ENCODE results near the gene TBCD.

Gene TBCD

DNA sequence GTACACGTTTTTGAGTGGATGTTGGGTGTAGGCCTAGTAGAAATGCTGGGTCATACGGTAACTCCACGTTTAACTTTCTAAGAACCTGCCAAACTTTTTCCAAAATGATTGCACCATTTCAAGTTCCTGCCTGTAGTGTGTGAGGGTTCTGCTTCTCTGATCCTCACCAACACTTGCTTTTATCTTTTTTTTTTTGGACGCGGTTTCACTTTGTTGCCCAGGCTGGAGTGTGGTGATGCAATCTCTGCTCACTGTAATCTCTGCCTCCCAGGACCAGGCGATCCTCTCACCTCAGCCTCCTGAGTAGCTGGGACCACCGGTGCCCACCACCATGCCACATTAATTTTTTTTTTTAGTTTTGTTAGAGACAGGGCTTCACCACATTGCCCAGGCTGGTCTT, 64.5 kb downstream of the TBCD start:
- Histone ChIP-seq H3K4me3 (ENCODE audit: low read length) (no peak overlapping the region), H3K36me3 (ENCODE audit: insufficient read depth, low read length) (peaks cover 67% of the 10 kb centered on the region), H3K4me1 (ENCODE audit: insufficient read depth, low read length) (no peaks in the 10 kb centered on the region), H2AFZ (ENCODE audit: low read depth, low read length) (no peak overlapping the region), H3K27me3 (ENCODE audit: insufficient read depth, low read length) (no peaks in the 10 kb centered on the region), H3K9me3 (ENCODE audit: low read length) (peaks cover 25% of the 10 kb centered on the region)

DNA sequence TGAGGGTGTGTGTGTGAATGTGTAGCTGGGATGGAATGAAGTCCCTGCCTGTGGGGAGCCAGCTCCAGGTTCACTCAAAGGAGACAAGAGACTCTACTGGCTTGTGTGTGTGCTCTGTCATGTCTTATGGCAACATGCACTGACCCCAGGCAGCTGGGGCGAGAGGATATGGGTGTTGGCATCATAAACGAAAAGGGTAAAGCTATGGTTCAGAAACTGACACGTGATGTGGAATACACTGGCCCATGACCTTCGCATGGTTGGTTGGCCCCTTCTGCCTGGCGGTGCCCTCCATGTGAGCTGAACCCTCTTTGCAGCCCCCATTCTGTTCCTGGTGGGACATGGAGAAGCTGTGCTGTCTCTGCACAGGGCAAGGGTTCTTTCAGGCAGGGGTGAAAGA, 66.1 kb downstream of the TBCD start:
- peaks cover 25% of the 10 kb centered on the region for H3K9me3 ChIP-seq (ENCODE audit: low read length)
- no peak overlapping the region for H3K4me3 ChIP-seq (ENCODE audit: low read length)
- H2AFZ ChIP-seq (ENCODE audit: low read depth, low read length), result no peak overlapping the region
- H3K36me3 ChIP-seq (ENCODE audit: insufficient read depth, low read length), result peaks cover 67% of the 10 kb centered on the region
- no peaks in the 10 kb centered on the region for H3K27me3 ChIP-seq (ENCODE audit: insufficient read depth, low read length)
- no peaks in the 10 kb centered on the region for H3K4me1 ChIP-seq (ENCODE audit: insufficient read depth, low read length)

DNA sequence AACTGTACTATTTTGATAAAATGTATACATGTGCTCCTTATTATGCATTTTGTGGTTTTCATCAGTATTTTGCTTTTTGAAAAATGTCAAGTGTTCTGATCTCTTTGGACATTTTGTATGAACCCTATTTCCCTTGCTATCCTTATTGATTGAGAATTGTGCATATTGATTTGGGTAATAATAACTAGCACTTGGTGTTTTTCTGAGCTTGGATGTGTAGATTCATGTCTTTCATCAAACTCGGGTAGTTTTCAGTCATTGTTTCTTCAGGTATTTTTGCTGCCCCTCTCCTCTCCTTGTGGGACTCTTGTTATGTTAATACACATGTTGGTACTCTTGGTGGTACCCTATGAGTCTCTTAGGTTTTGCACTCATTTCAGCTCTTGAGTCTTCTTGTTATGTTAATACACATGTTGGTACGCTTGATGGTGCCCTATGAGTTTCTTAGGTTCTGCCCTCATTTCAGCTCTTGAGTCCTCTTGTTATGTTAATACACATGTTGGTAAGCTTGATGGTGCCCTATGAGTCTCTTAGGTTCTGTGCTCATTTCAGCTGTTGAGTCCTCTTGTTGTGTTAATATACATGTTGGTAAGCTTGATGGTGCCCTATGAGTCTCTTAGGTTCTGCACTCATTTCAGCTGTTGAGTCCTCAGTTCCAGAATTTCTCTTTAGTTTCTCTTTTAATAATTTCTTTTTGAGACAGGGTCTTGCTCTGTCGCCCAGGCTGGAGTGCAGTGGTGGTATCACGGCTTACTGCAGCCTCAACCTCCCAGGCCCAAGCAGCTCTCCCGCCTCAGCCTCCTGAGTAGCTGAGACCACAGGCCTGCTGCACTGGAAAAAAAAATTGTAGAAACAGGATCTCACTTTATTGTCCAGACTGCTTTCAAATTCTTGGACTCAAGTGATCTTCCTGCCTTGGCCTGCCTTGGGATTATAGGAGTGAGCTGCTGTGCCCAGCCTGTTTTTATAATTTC, 68.7 kb downstream of the TBCD start:
- Histone ChIP-seq H3K4me3 (ENCODE audit: low read length) (no peak overlapping the region), H3K27me3 (ENCODE audit: insufficient read depth, low read length) (no peaks in the 10 kb centered on the region), H3K36me3 (ENCODE audit: insufficient read depth, low read length) (peaks cover 49% of the 10 kb centered on the region), H3K4me1 (ENCODE audit: insufficient read depth, low read length) (no peaks in the 10 kb centered on the region), H2AFZ (ENCODE audit: low read depth, low read length) (no peak overlapping the region), H3K9me3 (ENCODE audit: low read length) (peaks cover 25% of the 10 kb centered on the region)

GRCh38 chr17:82821554-82821953, 69.7 kb downstream of the TBCD start:
- no peaks in the 10 kb centered on the region for H3K27me3 ChIP-seq (ENCODE audit: insufficient read depth, low read length)
- peaks cover 21% of the 10 kb centered on the region for H3K9me3 ChIP-seq (ENCODE audit: low read length)
- H3K36me3 ChIP-seq (ENCODE audit: insufficient read depth, low read length), result peaks cover 41% of the 10 kb centered on the region
- H3K4me1 ChIP-seq (ENCODE audit: insufficient read depth, low read length), result no peaks in the 10 kb centered on the region
- H3K4me3 ChIP-seq (ENCODE audit: low read length), result no peak overlapping the region
- no peak overlapping the region for H2AFZ ChIP-seq (ENCODE audit: low read depth, low read length)

- Histone ChIP-seq H3K9me3 (ENCODE audit: low read length) (peaks cover 21% of the 10 kb centered on the region), H3K27me3 (ENCODE audit: insufficient read depth, low read length) (no peaks in the 10 kb centered on the region), H3K36me3 (ENCODE audit: insufficient read depth, low read length) (peaks cover 40% of the 10 kb centered on the region)
Measured at GRCh38 chr17:82822281-82822680, 70.4 kb downstream of the TBCD start.

DNA sequence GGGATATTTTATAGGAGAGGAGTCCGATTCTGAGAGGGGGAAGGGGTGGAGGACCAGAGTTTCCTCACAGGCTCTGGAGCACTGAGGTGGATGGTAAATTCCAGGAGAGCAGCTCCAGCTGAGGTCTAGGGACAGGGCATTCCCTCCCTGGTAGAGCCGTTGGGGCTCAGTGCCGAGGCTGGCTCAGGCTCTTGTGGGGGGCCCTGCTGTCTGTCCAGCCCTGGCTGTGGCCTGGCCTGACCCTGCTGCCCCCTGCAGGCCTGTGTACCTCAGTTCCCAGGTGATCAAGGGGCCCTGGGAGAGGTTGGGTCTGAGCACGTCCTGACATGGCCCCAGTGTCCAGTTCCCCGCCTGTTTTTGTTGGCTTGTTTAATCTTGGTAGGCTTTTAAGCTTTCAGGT, 71.1 kb downstream of the TBCD start:
- Histone ChIP-seq H3K36me3 (ENCODE audit: insufficient read depth, low read length) (peaks cover 40% of the 10 kb centered on the region), H3K4me1 (ENCODE audit: insufficient read depth, low read length) (no peaks in the 10 kb centered on the region), H3K27me3 (ENCODE audit: insufficient read depth, low read length) (no peaks in the 10 kb centered on the region), H3K9me3 (ENCODE audit: low read length) (peaks cover 19% of the 10 kb centered on the region), H3K4me3 (ENCODE audit: low read length) (no peak overlapping the region), H2AFZ (ENCODE audit: low read depth, low read length) (no peak overlapping the region)

More at GRCh38 chr17:82822281-82822680, 70.4 kb downstream of the TBCD start:
- no peak overlapping the region for H2AFZ ChIP-seq (ENCODE audit: low read depth, low read length)
- no peaks in the 10 kb centered on the region for H3K4me1 ChIP-seq (ENCODE audit: insufficient read depth, low read length)
- no peak overlapping the region for H3K4me3 ChIP-seq (ENCODE audit: low read length)

DNA sequence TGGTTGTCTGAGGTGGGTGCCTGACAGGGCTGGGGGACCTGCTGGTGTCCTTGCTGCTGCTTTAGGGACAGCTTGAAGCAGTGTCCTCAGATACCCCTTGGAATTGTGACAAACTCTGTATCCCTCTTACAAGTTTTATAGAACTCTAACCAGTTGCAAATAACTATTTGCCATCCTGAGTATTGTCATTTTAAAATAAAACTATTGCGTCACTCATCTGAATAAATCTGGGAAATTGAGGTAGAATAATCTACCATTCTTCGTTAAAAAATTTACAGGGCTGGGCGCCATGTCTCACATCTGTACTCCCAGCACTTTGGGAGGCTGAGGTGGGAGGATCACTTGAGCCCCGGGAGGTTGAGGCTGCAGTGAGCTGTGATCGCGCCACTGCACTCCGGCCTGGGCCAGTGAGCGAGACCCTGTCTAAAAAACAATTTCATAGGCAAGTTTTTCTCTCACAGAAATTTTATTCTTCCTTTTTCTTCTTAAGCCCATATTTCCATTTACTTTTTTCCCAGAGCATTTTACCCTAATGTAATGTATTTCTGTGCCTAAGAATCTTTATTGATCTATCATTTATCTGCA, 73.8 kb downstream of the TBCD start:
- Histone ChIP-seq H3K27me3 (ENCODE audit: insufficient read depth, low read length) (no peaks in the 10 kb centered on the region), H2AFZ (ENCODE audit: low read depth, low read length) (no peak overlapping the region), H3K9me3 (ENCODE audit: low read length) (peaks cover 10% of the 10 kb centered on the region), H3K36me3 (ENCODE audit: insufficient read depth, low read length) (peaks cover 44% of the 10 kb centered on the region), H3K4me1 (ENCODE audit: insufficient read depth, low read length) (no peaks in the 10 kb centered on the region), H3K4me3 (ENCODE audit: low read length) (no peak overlapping the region)

GRCh38 chr17:82826211-82826610, 74.3 kb downstream of the TBCD start:
- Histone ChIP-seq H3K4me1 (ENCODE audit: insufficient read depth, low read length) (no peaks in the 10 kb centered on the region), H3K9me3 (ENCODE audit: low read length) (peaks cover 7% of the 10 kb centered on the region), H3K27me3 (ENCODE audit: insufficient read depth, low read length) (no peaks in the 10 kb centered on the region), H3K4me3 (ENCODE audit: low read length) (no peak overlapping the region), H3K36me3 (ENCODE audit: insufficient read depth, low read length) (peaks cover 48% of the 10 kb centered on the region), H2AFZ (ENCODE audit: low read depth, low read length) (no peak overlapping the region)

DNA sequence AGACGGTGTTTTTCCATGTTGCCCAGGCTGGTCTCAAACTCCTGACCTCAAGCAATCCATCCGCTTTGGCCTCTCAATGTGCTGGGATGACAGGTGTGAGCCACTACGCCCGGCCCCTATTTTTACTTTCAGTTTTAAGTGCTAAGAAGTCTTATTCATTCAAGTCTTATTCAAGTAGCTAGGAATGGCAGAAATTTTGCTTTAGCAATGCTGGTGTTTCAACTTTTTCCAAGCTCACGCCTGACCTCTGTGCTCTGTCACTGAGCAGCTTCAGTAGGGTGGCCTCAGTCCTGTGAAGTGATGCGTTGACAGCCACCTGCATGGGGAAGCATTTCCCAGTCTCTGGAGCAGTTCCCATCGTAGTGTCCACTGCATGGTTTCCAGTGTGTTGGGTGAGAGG, 75.1 kb downstream of the TBCD start:
- peaks cover 46% of the 10 kb centered on the region for H3K36me3 ChIP-seq (ENCODE audit: insufficient read depth, low read length)
- H2AFZ ChIP-seq (ENCODE audit: low read depth, low read length), result no peak overlapping the region
- H3K4me3 ChIP-seq (ENCODE audit: low read length), result no peak overlapping the region
- H3K4me1 ChIP-seq (ENCODE audit: insufficient read depth, low read length), result no peaks in the 10 kb centered on the region
- peaks cover 7% of the 10 kb centered on the region for H3K9me3 ChIP-seq (ENCODE audit: low read length)
- H3K27me3 ChIP-seq (ENCODE audit: insufficient read depth, low read length), result no peaks in the 10 kb centered on the region

GRCh38 chr17:82828875-82829487, 77.1 kb downstream of the TBCD start:
- Histone ChIP-seq H3K4me3 (ENCODE audit: low read length) (no peak overlapping the region), H3K36me3 (ENCODE audit: insufficient read depth, low read length) (peaks cover 44% of the 10 kb centered on the region), H3K4me1 (ENCODE audit: insufficient read depth, low read length) (no peaks in the 10 kb centered on the region), H3K9me3 (ENCODE audit: low read length) (peaks cover 7% of the 10 kb centered on the region), H2AFZ (ENCODE audit: low read depth, low read length) (no peak overlapping the region), H3K27me3 (ENCODE audit: insufficient read depth, low read length) (no peaks in the 10 kb centered on the region)

- no peaks in the 10 kb centered on the region for H3K27me3 ChIP-seq (ENCODE audit: insufficient read depth, low read length)
- peaks cover 7% of the 10 kb centered on the region for H3K9me3 ChIP-seq (ENCODE audit: low read length)
- H2AFZ ChIP-seq (ENCODE audit: low read depth, low read length), result no peak overlapping the region
- no peaks in the 10 kb centered on the region for H3K4me1 ChIP-seq (ENCODE audit: insufficient read depth, low read length)
- peaks cover 41% of the 10 kb centered on the region for H3K36me3 ChIP-seq (ENCODE audit: insufficient read depth, low read length)
- no peak overlapping the region for H3K4me3 ChIP-seq (ENCODE audit: low read length)
Measured at GRCh38 chr17:82830249-82830661, 78.4 kb downstream of the TBCD start.

- Histone ChIP-seq H3K36me3 (ENCODE audit: insufficient read depth, low read length) (peaks cover 41% of the 10 kb centered on the region), H3K4me3 (ENCODE audit: low read length) (no peak overlapping the region), H3K27me3 (ENCODE audit: insufficient read depth, low read length) (no peaks in the 10 kb centered on the region), H3K4me1 (ENCODE audit: insufficient read depth, low read length) (no peaks in the 10 kb centered on the region), H3K9me3 (ENCODE audit: low read length) (peaks cover 7% of the 10 kb centered on the region), H2AFZ (ENCODE audit: low read depth, low read length) (no peak overlapping the region)
Measured at GRCh38 chr17:82831041-82831817, 79.4 kb downstream of the TBCD start.

All from neuron (in vitro differentiated cells).